B cell (primary cell): Measurements from ENCODE around the gene CSNK2A2. TPM values are rescaled to one million over a fixed set of nuclear protein-coding genes. Genes with fewer than 3 reads are reported as not detected.

Source experiments
- ATAC-seq: fragments of 200-7000 bp; cut with Tn5 transposase; one replicate; pipeline ENCODE4 v1.10.0; 2021; ENCODE audit warnings: low read depth, mild to moderate bottlenecking, moderate number of reproducible peaks, moderate library complexity
- CTCF ChIA-PET: fragments of 350-600 bp; sonication (Branson Sonifier 250); formaldehyde crosslinking; loops from one replicate; lab custom pipeline; 2021; ENCODE audit warnings: antibody characterized with exemption, inconsistent platforms; lab: Charles Lee
- POLR2A ChIA-PET: fragments of 350-600 bp; sonication (Branson Sonifier 250); formaldehyde crosslinking; loops from one replicate; lab custom pipeline; 2021; ENCODE audit warnings: antibody characterized with exemption; lab: Charles Lee
- DNase-seq: peaks from one replicate; pipeline ENCODE4 v3.0.0; 2013
- H2AFZ ChIP-seq: 2 replicates; pipeline ENCODE4 v1.6.1; 2012; ENCODE audit warnings: mild to moderate bottlenecking, low read depth, low read length; ENCODE audit not compliant: insufficient read depth, poor library complexity, severe bottlenecking
- H3K27ac ChIP-seq, 2 donors: 1 replicate in 1 of 2; 2 replicates in 1 of 2; pipeline ENCODE4 v1.5.1; 2012 to 2013; ENCODE audit warnings: low read length in 2 of 2, mild to moderate bottlenecking in 2 of 2, moderate library complexity in 1 of 2
- H3K27me3 ChIP-seq, 4 experiments: fragments of 200-600 bp in 1 of 4; sonication (generic) in 1 of 4; replicated peaks in 1 of 4; 1 replicate in 2 of 4; 2 replicates in 2 of 4; pipeline versions ENCODE4 v1.6.1 to v1.7.0; 2013 to 2016; ENCODE audit warnings: low read length in 3 of 4, mild to moderate bottlenecking in 2 of 4, mixed read lengths in 1 of 4, moderate library complexity in 1 of 4; ENCODE audit not compliant: insufficient read depth in 4 of 4, control insufficient read depth in 3 of 4; ENCODE audit errors: control extremely low read depth in 1 of 4
- H3K36me3 ChIP-seq, 2 experiments: replicated peaks in 1 of 2; 1 replicate in 1 of 2; 2 replicates in 1 of 2; pipeline versions ENCODE4 v1.6.1 to v1.7.1; 2013; ENCODE audit warnings: low read length in 1 of 2; ENCODE audit not compliant: insufficient read depth in 2 of 2, control insufficient read depth in 1 of 2; ENCODE audit errors: control extremely low read depth in 1 of 2, extremely low read depth in 1 of 2
- H3K4me1 ChIP-seq, 2 donors: fragments of 200-600 bp in 1 of 2; sonication (generic) in 1 of 2; 1 replicate in 1 of 2; 2 replicates in 1 of 2; pipeline versions ENCODE4 v1.5.1 to v1.6.1; 2013 to 2017; ENCODE audit warnings: low read length in 2 of 2; ENCODE audit not compliant: control insufficient read depth in 2 of 2, insufficient read depth in 2 of 2
- H3K4me2 ChIP-seq: replicated peaks from 2 replicates; pipeline ENCODE3; 2012; ENCODE audit warnings: mild to moderate bottlenecking, low read depth, low read length; ENCODE audit not compliant: poor library complexity, severe bottlenecking
- H3K4me3 ChIP-seq, 5 experiments: fragments of 200-600 bp in 1 of 5; sonication (generic) in 1 of 5; 1 replicate in 3 of 5; 2 replicates in 2 of 5; pipeline versions ENCODE4 v1.5.1 to v1.7.0; 2011 to 2016; ENCODE audit warnings: low read length in 4 of 5, mild to moderate bottlenecking in 4 of 5, low read depth in 2 of 5, control low read depth in 1 of 5, moderate library complexity in 1 of 5; ENCODE audit not compliant: insufficient read depth in 1 of 5; ENCODE audit errors: control extremely low read depth in 1 of 5, extremely low read depth in 1 of 5
- H3K79me2 ChIP-seq: fragments of 200-600 bp; sonication (generic); one replicate; pipeline ENCODE4 v1.6.0; 2016; ENCODE audit warnings: low read length; ENCODE audit not compliant: control insufficient read depth, insufficient read depth
- H3K9ac ChIP-seq: fragments of 200-600 bp; sonication (generic); 2 replicates; pipeline ENCODE4 v1.6.1; 2017; ENCODE audit warnings: mild to moderate bottlenecking, low read length, moderate library complexity
- H3K9me3 ChIP-seq, 3 donors: one replicate each; pipeline versions ENCODE4 v1.6.1 to v1.7.1; 2013; ENCODE audit warnings: low read length in 2 of 3; ENCODE audit not compliant: control insufficient read depth in 2 of 3, insufficient read depth in 1 of 3; ENCODE audit errors: control extremely low read depth in 1 of 3
- H4K20me1 ChIP-seq: 2 replicates; pipeline ENCODE4 v1.6.0; 2012; ENCODE audit warnings: mild to moderate bottlenecking, low read length; ENCODE audit not compliant: insufficient read depth, control insufficient read depth, poor library complexity, severe bottlenecking
- H3K27ac Mint-ChIP-seq: one replicate; pipeline ENCODE4 v1.8.0; 2021; ENCODE audit warnings: mixed read lengths
- H3K27me3 Mint-ChIP-seq: one replicate; pipeline ENCODE4 v1.8.0; 2021; ENCODE audit warnings: mixed read lengths
- H3K4me1 Mint-ChIP-seq: one replicate; pipeline ENCODE4 v1.8.0; 2021; ENCODE audit warnings: mixed read lengths
- H3K4me3 Mint-ChIP-seq: one replicate; pipeline ENCODE4 v1.8.0; 2021; ENCODE audit warnings: mixed read lengths
- H3K9me3 Mint-ChIP-seq: one replicate; pipeline ENCODE4 v1.8.0; 2022; ENCODE audit warnings: mixed read lengths; ENCODE audit not compliant: insufficient read depth
- EZH2 ChIP-seq: IDR thresholded peaks from 2 replicates; pipeline ENCODE4 v1.6.1; 2012; ENCODE audit warnings: borderline replicate concordance, low read depth, mild to moderate bottlenecking, moderate library complexity, low read length; ENCODE audit not compliant: insufficient read depth, poor library complexity, severe bottlenecking
- WGBS: methylation state at CpG from one replicate; pipeline ENCODE4 v1.1.5; 2013; ENCODE audit warnings: missing lambda C conversion rate; ENCODE audit not compliant: insufficient coverage; 5-methylcytosine and 5-hydroxymethylcytosine counted together
- intact Hi-C: fragments of 100-400 bp; cut with micrococcal nuclease; formaldehyde crosslinking; loops from one replicate; pipeline ENCODE4 v1.10.0; 2022
- polyA plus RNA-seq: library from polyadenylated mRNA; depleted of rRNA; stranded (reverse); fragments of >200 nt; gene quantifications from 2 replicates; pipeline ENCODE4 v1.2.3, GENCODE V29; 2012
- total RNA-seq, 2 donors: library from RNA; stranded (reverse); fragments of 120-200 nt in 1 of 2; gene quantifications; 1 replicate in 1 of 2; 2 replicates in 1 of 2; pipeline versions ENCODE4 v1.2.3 to v1.2.4, GENCODE V29; 2013 to 2022
- TF ChIP-seq, protein P1 (sequence below): fragments of 200-600 bp; IDR thresholded peaks from one replicate; pipeline ENCODE4 v1.8.0; 2022; ENCODE audit warnings: antibody characterized with exemption, mild to moderate bottlenecking

The CSNK2A2 gene
- total and polyA plus RNA-seq, 2 donors (not counting 1 experiment from before 2014, with no cell fraction given): 21.3 to 69.4 TPM

DNA sequence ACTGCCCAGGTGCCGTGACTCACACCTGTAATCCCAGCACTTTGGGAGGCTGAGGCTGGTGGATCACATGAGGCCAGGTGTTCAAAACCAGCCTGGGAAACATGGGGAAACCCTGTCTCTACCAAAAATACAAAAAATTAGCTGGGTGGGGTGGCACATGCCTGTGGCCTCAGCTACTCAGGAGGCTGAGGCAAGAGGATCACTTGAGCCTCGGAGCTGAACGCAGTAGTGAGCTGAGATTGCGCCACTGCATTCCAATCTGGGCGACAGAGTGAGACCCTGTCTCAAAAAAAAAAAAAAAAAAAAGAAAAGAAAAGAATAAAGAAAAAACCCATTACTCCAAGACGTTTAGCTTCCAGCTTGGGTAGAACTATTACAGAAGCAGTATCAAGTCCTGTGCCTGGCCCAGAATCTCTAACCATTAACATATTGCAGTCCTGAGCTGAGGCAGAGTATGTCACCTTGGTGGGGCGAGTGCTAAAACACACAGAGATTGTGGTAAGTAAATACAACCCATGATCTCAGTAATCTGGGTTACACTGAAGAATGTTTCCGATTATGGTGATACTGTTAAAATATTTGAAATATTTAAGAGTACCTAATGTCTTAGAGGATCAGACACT lies 45.5 kb downstream of the CSNK2A2 start:
- Histone ChIP-seq H3K9me3 (no peaks in the 10 kb centered on the region), H2AFZ (no peak overlapping the region), H3K4me2 (no peak overlapping the region), H3K27ac (no peak overlapping the region), H3K27me3 (no peaks in the 10 kb centered on the region), H3K79me2 (no peaks in the 10 kb centered on the region), H3K36me3 (no peaks in the 10 kb centered on the region), H3K9ac (no peak overlapping the region), H4K20me1 (no peaks in the 10 kb centered on the region), H3K4me3 (no peak overlapping the region), H3K4me1 (no peaks in the 10 kb centered on the region)
- no peak for ATAC-seq
- intact Hi-C loops: no loop called here
- Mint-ChIP-seq H3K27ac (no peak overlapping the region), H3K4me1 (no peaks in the 10 kb centered on the region), H3K9me3 (no peaks in the 10 kb centered on the region), H3K27me3 (no peaks in the 10 kb centered on the region), H3K4me3 (no peak overlapping the region)
- TF ChIP-seq, protein P1, sequence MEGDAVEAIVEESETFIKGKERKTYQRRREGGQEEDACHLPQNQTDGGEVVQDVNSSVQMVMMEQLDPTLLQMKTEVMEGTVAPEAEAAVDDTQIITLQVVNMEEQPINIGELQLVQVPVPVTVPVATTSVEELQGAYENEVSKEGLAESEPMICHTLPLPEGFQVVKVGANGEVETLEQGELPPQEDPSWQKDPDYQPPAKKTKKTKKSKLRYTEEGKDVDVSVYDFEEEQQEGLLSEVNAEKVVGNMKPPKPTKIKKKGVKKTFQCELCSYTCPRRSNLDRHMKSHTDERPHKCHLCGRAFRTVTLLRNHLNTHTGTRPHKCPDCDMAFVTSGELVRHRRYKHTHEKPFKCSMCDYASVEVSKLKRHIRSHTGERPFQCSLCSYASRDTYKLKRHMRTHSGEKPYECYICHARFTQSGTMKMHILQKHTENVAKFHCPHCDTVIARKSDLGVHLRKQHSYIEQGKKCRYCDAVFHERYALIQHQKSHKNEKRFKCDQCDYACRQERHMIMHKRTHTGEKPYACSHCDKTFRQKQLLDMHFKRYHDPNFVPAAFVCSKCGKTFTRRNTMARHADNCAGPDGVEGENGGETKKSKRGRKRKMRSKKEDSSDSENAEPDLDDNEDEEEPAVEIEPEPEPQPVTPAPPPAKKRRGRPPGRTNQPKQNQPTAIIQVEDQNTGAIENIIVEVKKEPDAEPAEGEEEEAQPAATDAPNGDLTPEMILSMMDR: no peak
- no peak for TF ChIP-seq EZH2
- ChIA-PET POLR2A (no interaction called here), CTCF (interaction anchor here (0.7 kb wide), 1 partner anchor 476 kb away, joined by 6 read pairs; no protein-coding TSS in a partner anchor)
- DNase-seq: no peak
- 83% methylated on average over 1 of the region's 8 CpGs for WGBS

DNA sequence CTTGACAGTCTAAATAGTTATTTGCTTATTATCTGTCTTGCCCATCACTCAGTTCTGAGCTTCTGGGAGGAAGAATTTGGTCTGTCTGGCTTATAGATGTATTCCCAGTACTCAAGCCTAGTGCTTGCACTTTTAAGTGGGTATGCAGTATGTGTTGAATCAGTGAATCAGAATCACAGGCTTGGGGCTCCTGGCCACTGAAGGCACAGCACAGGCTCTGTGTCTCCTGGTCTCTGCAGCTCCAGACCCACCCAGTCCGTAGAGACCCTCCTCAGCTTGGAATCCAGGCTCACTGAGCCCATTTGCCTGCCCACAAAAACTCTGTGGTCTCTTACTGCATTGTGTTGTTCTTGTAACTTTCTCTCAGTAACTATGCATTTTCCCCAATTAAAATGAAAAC lies 49.4 kb downstream of the CSNK2A2 start:
- Histone ChIP-seq H3K27ac (no peak overlapping the region), H3K36me3 (no peaks in the 10 kb centered on the region), H3K4me1 (no peaks in the 10 kb centered on the region), H3K79me2 (no peaks in the 10 kb centered on the region), H3K4me2 (no peak overlapping the region), H2AFZ (no peak overlapping the region), H3K9me3 (no peaks in the 10 kb centered on the region), H3K27me3 (no peaks in the 10 kb centered on the region), H3K4me3 (no peak overlapping the region), H3K9ac (no peak overlapping the region), H4K20me1 (no peaks in the 10 kb centered on the region)
- no peaks in the 10 kb centered on the region for H3K9me3 Mint-ChIP-seq
- no peak for TF ChIP-seq EZH2
- TF ChIP-seq, protein P1: no peak
- no peak overlapping the region for H3K4me3 Mint-ChIP-seq
- POLR2A ChIA-PET: no interaction called here
- H3K27me3 Mint-ChIP-seq: no peaks in the 10 kb centered on the region
- CTCF ChIA-PET: no interaction called here
- no peak overlapping the region for H3K27ac Mint-ChIP-seq
- WGBS: 100% methylated on average over 1 of the region's 1 CpG
- intact Hi-C loops: no loop called here
- DNase-seq (no peak), ATAC-seq (no peak)
- H3K4me1 Mint-ChIP-seq: no peaks in the 10 kb centered on the region
